Keratinocyte (primary cell): ENCODE results near the gene AAR2.

Experiments used
- CTCF ChIP-seq, 3 experiments: IDR thresholded peaks in 1 of 3; conservative IDR thresholded peaks in 1 of 3; optimal IDR thresholded peaks in 1 of 3; 2 replicates in 2 of 3; 3 replicates in 1 of 3; pipeline versions ENCODE3 to v1.5.1; 2011; ENCODE audit warnings: low read length in 3 of 3, mild to moderate bottlenecking in 3 of 3, moderate library complexity in 2 of 3, control low read depth in 1 of 3, inconsistent platforms in 1 of 3; ENCODE audit not compliant: insufficient read depth in 2 of 3; ENCODE audit errors: extremely low read depth in 1 of 3
- EZH2 ChIP-seq: IDR thresholded peaks from one replicate; pipeline ENCODE4 v1.6.1; 2012; ENCODE audit warnings: inconsistent platforms, mild to moderate bottlenecking, low read length, moderate library complexity

- TF ChIP-seq CTCF (optimal IDR thresholded peaks at IDR 0.05 in 1 of 3, IDR thresholded peaks at IDR 0.05 in 1 of 3, conservative IDR thresholded peaks at IDR 0.05 in 1 of 3; ENCODE audit: extremely low read depth in 1 of 3, insufficient read depth in 2 of 3, low read length in 3 of 3) (no peak), EZH2 (no peak)
These were observed 1.9 kb downstream of the AAR2 start for GRCh38 chr20:36238153-36238552.
